Measurements from ENCODE around the gene HOXB2.

The HOXB2 gene

DNA sequence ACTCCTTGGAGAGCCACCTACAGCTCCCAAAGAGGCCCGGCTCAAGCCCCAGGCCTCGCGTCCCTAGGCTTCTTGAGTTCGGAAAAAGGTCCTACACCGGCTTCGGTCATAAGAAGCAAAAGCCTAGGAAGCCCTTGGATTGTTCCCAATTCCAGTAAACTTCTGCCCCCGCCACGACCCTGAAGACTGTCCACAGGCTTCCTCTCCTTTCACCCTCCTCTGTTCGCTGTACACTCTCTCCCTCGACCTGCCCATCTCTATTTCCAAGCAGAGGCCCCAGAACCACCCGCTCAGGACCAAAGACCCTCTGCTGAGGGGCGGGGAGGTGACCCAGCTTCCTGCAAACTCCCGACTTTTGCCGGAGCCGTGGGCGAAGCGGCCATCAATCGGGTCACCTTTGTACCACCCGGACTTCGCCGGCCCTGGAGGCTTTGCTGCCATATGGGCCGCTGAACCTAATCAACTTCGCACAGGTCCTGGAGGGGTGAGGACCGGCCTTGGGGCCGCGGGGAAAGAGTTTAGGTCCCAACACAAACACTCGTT is 2.7 kb downstream of the HOXB2 start:
- Histone ChIP-seq H3K9me2 (replicated peaks; ENCODE audit: insufficient read depth, low read length) (no peaks in the 10 kb centered on the region), H3K9ac (ENCODE audit: low read length) (no peak overlapping the region), H2AFZ (ENCODE audit: low read depth, low read length, severe bottlenecking) (no peak overlapping the region), H3K4me2 (ENCODE audit: low read depth, low read length, poor library complexity, severe bottlenecking) (no peak overlapping the region), H3K9me3 (ENCODE audit: insufficient read depth, low read length) (no peaks in the 10 kb centered on the region), H3K27ac (ENCODE audit: low read depth, low read length) (no peak overlapping the region), H3K27me3 (ENCODE audit: low read length) (no peaks in the 10 kb centered on the region), H3K79me2 (ENCODE audit: insufficient read depth, low read length) (no peaks in the 10 kb centered on the region), H4K20me1 (ENCODE audit: low read depth, low read length) (no peaks in the 10 kb centered on the region), H3F3A (ENCODE audit: insufficient read depth) (no peaks in the 10 kb centered on the region), H3K36me3 (ENCODE audit: low read length) (no peaks in the 10 kb centered on the region), H3K4me3 (ENCODE audit: insufficient read depth, low read length, poor library complexity, severe bottlenecking) (no peak overlapping the region)
- TF ChIP-seq EZH2phosphoT487 (conservative IDR thresholded peaks at IDR 0.05; ENCODE audit: low read length): no peak
- TF ChIP-seq, protein P1, sequence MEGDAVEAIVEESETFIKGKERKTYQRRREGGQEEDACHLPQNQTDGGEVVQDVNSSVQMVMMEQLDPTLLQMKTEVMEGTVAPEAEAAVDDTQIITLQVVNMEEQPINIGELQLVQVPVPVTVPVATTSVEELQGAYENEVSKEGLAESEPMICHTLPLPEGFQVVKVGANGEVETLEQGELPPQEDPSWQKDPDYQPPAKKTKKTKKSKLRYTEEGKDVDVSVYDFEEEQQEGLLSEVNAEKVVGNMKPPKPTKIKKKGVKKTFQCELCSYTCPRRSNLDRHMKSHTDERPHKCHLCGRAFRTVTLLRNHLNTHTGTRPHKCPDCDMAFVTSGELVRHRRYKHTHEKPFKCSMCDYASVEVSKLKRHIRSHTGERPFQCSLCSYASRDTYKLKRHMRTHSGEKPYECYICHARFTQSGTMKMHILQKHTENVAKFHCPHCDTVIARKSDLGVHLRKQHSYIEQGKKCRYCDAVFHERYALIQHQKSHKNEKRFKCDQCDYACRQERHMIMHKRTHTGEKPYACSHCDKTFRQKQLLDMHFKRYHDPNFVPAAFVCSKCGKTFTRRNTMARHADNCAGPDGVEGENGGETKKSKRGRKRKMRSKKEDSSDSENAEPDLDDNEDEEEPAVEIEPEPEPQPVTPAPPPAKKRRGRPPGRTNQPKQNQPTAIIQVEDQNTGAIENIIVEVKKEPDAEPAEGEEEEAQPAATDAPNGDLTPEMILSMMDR (IDR thresholded peaks at IDR 0.05; ENCODE audit: insufficient read depth, low read length, poor library complexity, severe bottlenecking): no peak

DNA sequence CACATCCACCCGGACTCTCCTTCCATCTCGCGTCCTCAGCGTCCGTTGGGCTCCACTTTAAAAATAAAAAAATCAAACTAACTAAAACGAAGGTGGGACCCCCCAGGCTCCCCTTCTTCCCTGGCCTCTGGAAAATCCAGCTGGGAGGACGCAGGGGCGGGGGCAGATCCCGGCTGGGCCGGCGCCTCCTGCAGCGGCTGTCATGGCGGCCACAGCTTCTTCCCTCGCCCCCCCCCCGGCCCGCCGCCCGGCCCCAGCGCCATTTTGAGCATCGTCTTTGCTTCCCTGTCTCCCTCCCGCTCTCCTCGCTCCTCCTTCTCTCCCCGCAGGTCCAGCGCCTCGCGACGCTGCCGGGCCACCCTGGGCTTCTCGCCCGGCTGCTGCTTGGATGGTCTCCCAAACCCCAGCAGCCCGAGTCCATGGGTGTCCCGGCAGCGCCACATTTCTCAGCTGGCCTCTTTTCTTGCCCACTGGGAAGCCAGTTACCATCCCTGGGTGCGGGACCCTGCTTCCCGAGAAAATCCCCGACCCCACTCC is 3.3 kb downstream of the HOXB2 start:
- Histone ChIP-seq H3K9me2 (replicated peaks; ENCODE audit: insufficient read depth, low read length) (no peaks in the 10 kb centered on the region), H3K27ac (ENCODE audit: low read depth, low read length) (no peak overlapping the region), H3K4me3 (ENCODE audit: insufficient read depth, low read length, poor library complexity, severe bottlenecking) (no peak overlapping the region), H3K9me3 (ENCODE audit: insufficient read depth, low read length) (no peaks in the 10 kb centered on the region), H2AFZ (ENCODE audit: low read depth, low read length, severe bottlenecking) (no peak overlapping the region), H3K79me2 (ENCODE audit: insufficient read depth, low read length) (no peaks in the 10 kb centered on the region), H3K27me3 (ENCODE audit: low read length) (no peaks in the 10 kb centered on the region), H3K36me3 (ENCODE audit: low read length) (no peaks in the 10 kb centered on the region), H3F3A (ENCODE audit: insufficient read depth) (no peaks in the 10 kb centered on the region), H3K9ac (ENCODE audit: low read length) (no peak overlapping the region), H3K4me2 (ENCODE audit: low read depth, low read length, poor library complexity, severe bottlenecking) (no peak overlapping the region), H4K20me1 (ENCODE audit: low read depth, low read length) (no peaks in the 10 kb centered on the region)
- TF ChIP-seq EZH2phosphoT487 (conservative IDR thresholded peaks at IDR 0.05; ENCODE audit: low read length): no peak
- TF ChIP-seq, protein P1 (IDR thresholded peaks at IDR 0.05; ENCODE audit: insufficient read depth, low read length, poor library complexity, severe bottlenecking): no peak

DNA sequence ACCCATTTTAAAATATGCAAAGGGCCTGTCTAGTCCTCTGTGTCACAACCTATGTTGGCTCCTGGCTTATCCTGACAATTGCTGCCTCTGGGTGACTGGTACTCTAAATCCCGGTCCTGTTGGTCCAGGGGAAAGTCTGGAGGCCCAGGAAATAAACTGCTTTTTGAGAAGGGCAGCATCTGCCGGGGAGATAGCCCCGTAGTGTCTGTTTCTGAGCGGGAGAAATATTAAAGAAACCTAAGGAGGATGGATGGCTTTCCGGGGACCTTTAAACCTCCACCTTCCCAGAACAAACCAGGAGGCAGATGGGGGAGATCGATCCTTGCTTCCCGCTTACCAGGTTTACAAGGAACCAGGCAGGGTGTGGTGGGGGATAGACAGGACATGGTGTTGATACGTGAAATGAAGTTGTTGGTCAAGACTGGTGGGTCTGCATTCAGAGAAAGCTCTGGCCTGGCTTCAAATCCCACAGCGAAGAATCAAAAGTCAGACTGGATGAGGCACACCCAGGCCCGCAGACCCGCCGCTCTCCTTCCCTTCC is 3.8 kb downstream of the HOXB2 start:
- no peaks in the 10 kb centered on the region; the same call in 1 of the 2 replicates for H3K27me3 ChIP-seq (ENCODE audit: low read length)
- H3K9ac ChIP-seq (ENCODE audit: low read length): no peak overlapping the region
- no peaks in the 10 kb centered on the region for H4K20me1 ChIP-seq (ENCODE audit: low read depth, low read length)
- no peaks in the 10 kb centered on the region for H3F3A ChIP-seq (ENCODE audit: insufficient read depth)
- no peaks in the 10 kb centered on the region for H3K79me2 ChIP-seq (ENCODE audit: insufficient read depth, low read length)
- no peak overlapping the region for H3K27ac ChIP-seq (ENCODE audit: low read depth, low read length)
- no peaks in the 10 kb centered on the region for H3K9me3 ChIP-seq (ENCODE audit: insufficient read depth, low read length)
- no peak overlapping the region for H3K4me2 ChIP-seq (ENCODE audit: low read depth, low read length, poor library complexity, severe bottlenecking)
- H3K36me3 ChIP-seq (ENCODE audit: low read length): no peaks in the 10 kb centered on the region
- no peaks in the 10 kb centered on the region for H3K9me2 ChIP-seq (replicated peaks; ENCODE audit: insufficient read depth, low read length)
- no peak overlapping the region for H3K4me3 ChIP-seq (ENCODE audit: insufficient read depth, low read length, poor library complexity, severe bottlenecking)
- TF ChIP-seq, protein P1 (IDR thresholded peaks at IDR 0.05; ENCODE audit: insufficient read depth, low read length, poor library complexity, severe bottlenecking): no peak
- no peak overlapping the region for H2AFZ ChIP-seq (ENCODE audit: low read depth, low read length, severe bottlenecking)

Measured in SU-DHL-6 (cell line).